ENCODE results near the gene ANP32A.
A peak's percentile ranks its signal among the peaks of the same experiment; 100 is the strongest.
"Not testable (repeated sequence)": the region's sequence is repeated elsewhere in the genome, so short reads cannot be mapped to it uniquely, and the experiment has no call there.

Gene ANP32A

GRCh38 chr15:68820295-68821189, at the start of gene ANP32A:
TSS of gene ANP32A (minus strand) at chr15:68820895. CDS start at chr15:68820751, 144 bp downstream.
- H3K4me1 ChIP-seq (ENCODE audit: control insufficient read depth, insufficient read depth, low read length): peaks cover 14% of the 10 kb centered on the region
- H3K36me3 ChIP-seq (ENCODE audit: control insufficient read depth, insufficient read depth, low read length): no peaks in the 10 kb centered on the region
- H3K27ac ChIP-seq (ENCODE audit: low read depth, low read length): peak within 1 kb of the TSS; percentile 96
- no peaks in the 10 kb centered on the region for H3K27me3 ChIP-seq (ENCODE audit: control insufficient read depth, insufficient read depth, low read length)
- peak within 1 kb of the TSS; percentile 96 for H3K4me3 ChIP-seq (ENCODE audit: low read length)
- H3K9ac ChIP-seq (ENCODE audit: low read length): peak within 1 kb of the TSS; percentile 82

DNA sequence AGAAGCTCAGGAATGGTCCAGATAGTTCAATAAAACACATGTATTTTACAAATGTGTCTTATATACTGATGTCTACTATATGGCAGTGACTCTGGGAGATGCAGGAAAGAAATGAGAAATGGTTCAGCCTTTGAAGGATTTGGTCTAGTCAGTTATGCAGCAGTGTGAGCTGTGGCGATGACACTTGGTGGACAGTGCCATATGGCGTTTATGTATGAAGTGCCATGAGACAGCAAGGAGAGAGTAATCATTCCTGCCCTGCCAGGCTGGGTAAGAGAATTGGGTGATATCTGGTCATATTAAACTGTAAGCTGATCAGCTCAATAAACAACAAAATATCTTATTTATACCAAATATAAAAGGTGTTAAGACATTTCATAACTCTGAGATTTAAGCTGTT, 47.6 kb upstream of the ANP32A start:
- Histone ChIP-seq H3K36me3 (ENCODE audit: control insufficient read depth, insufficient read depth, low read length) (no peaks in the 10 kb centered on the region), H3K9ac (ENCODE audit: low read length) (no peak overlapping the region), H3K27me3 (ENCODE audit: control insufficient read depth, insufficient read depth, low read length) (no peaks in the 10 kb centered on the region)

DNA sequence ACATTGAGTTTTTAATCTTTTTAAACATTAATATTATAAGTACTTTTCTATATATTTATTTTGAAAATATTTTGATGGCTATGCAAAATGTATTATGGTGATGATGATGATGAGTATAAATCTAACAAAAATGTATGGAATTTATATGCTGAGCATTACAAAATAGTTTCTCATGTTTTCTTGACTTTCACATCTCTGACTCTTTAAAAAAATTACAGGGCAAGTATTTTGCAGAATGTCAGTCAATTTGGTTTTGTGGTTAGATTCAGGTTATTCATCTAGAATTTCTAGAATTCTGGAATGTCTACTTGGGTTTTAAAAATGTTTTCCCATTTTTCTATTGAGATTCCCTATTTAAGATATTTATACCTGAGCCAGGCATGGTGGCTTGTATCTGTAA, 41.7 kb upstream of the ANP32A start:
- Histone ChIP-seq H3K9ac (ENCODE audit: low read length) (no peak overlapping the region), H3K27ac (ENCODE audit: low read depth, low read length) (no peak overlapping the region), H3K4me3 (ENCODE audit: low read length) (no peak overlapping the region), H3K36me3 (ENCODE audit: control insufficient read depth, insufficient read depth, low read length) (no peaks in the 10 kb centered on the region), H3K27me3 (ENCODE audit: control insufficient read depth, insufficient read depth, low read length) (no peaks in the 10 kb centered on the region), H3K4me1 (ENCODE audit: control insufficient read depth, insufficient read depth, low read length) (no peaks in the 10 kb centered on the region)

More for the DNA sequence above, 47.6 kb upstream of the ANP32A start:
- no peak overlapping the region for H3K4me3 ChIP-seq (ENCODE audit: low read length)
- no peaks in the 10 kb centered on the region for H3K4me1 ChIP-seq (ENCODE audit: control insufficient read depth, insufficient read depth, low read length)
- H3K27ac ChIP-seq (ENCODE audit: low read depth, low read length): no peak overlapping the region

DNA sequence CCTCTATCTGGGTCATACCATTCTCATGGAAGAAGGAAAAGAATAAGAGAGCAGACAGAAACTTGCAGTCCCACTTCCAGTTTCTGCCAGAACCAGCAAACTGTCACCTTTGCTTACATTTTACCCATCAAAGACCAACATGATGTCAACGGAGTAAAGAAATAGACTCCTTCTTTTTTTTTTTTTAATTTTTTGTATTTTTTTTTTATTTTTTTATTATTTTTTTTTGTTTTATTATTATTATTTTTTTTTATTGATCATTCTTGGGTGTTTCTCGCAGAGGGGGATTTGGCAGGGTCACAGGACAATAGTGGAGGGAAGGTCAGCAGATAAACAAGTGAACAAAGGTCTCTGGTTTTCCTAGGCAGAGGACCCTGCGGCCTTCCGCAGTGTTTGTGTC, 38.0 kb upstream of the ANP32A start:
- not testable (repeated sequence) for H3K4me3 ChIP-seq (ENCODE audit: low read length); H3K36me3 ChIP-seq (ENCODE audit: control insufficient read depth, insufficient read depth, low read length); H3K27ac ChIP-seq (ENCODE audit: low read depth, low read length); H3K4me1 ChIP-seq (ENCODE audit: control insufficient read depth, insufficient read depth, low read length); H3K9ac ChIP-seq (ENCODE audit: low read length); H3K27me3 ChIP-seq (ENCODE audit: control insufficient read depth, insufficient read depth, low read length)

- not testable (repeated sequence) for H3K36me3 ChIP-seq (ENCODE audit: control insufficient read depth, insufficient read depth, low read length); H3K9ac ChIP-seq (ENCODE audit: low read length); H3K4me3 ChIP-seq (ENCODE audit: low read length); H3K4me1 ChIP-seq (ENCODE audit: control insufficient read depth, insufficient read depth, low read length); H3K27ac ChIP-seq (ENCODE audit: low read depth, low read length); H3K27me3 ChIP-seq (ENCODE audit: control insufficient read depth, insufficient read depth, low read length)
These were observed 36.7 kb upstream of the ANP32A start for GRCh38 chr15:68857443-68857842.

- no peaks in the 10 kb centered on the region for H3K36me3 ChIP-seq (ENCODE audit: control insufficient read depth, insufficient read depth, low read length)
These were observed 31.8 kb upstream of the ANP32A start for GRCh38 chr15:68852461-68852860.

GRCh38 chr15:68851971-68852370, 31.3 kb upstream of the ANP32A start:
- no peak overlapping the region for H3K27ac ChIP-seq (ENCODE audit: low read depth, low read length)
- no peak overlapping the region for H3K4me3 ChIP-seq (ENCODE audit: low read length)
- H3K27me3 ChIP-seq (ENCODE audit: control insufficient read depth, insufficient read depth, low read length): no peaks in the 10 kb centered on the region
- H3K4me1 ChIP-seq (ENCODE audit: control insufficient read depth, insufficient read depth, low read length): no peaks in the 10 kb centered on the region
- no peak overlapping the region for H3K9ac ChIP-seq (ENCODE audit: low read length)
- no peaks in the 10 kb centered on the region for H3K36me3 ChIP-seq (ENCODE audit: control insufficient read depth, insufficient read depth, low read length)

More at GRCh38 chr15:68852461-68852860, 31.8 kb upstream of the ANP32A start:
- no peaks in the 10 kb centered on the region for H3K4me1 ChIP-seq (ENCODE audit: control insufficient read depth, insufficient read depth, low read length)
- H3K4me3 ChIP-seq (ENCODE audit: low read length): no peak overlapping the region
- no peak overlapping the region for H3K27ac ChIP-seq (ENCODE audit: low read depth, low read length)
- no peaks in the 10 kb centered on the region for H3K27me3 ChIP-seq (ENCODE audit: control insufficient read depth, insufficient read depth, low read length)
- no peak overlapping the region for H3K9ac ChIP-seq (ENCODE audit: low read length)

DNA sequence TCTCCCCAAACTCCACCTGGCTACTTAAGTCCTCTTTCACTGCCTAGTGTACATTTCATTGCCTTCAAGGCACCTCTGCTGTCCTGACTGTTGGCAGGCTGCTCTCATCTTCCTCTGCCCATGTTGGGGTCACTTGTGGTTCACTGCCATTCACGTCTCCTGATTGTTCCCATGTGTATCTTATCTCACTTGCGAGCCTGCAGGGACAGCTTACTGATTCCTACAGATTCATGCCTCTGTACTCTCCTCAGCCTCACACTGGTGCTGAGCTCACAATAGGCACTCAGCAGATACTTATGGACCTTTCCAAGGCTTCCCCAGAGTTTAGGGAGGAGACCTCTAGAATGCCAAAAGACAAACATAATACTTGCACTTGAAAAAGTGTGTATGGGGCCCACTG, 28.8 kb upstream of the ANP32A start:
- Histone ChIP-seq H3K27me3 (ENCODE audit: control insufficient read depth, insufficient read depth, low read length) (peaks cover 3% of the 10 kb centered on the region), H3K36me3 (ENCODE audit: control insufficient read depth, insufficient read depth, low read length) (no peaks in the 10 kb centered on the region), H3K4me1 (ENCODE audit: control insufficient read depth, insufficient read depth, low read length) (no peaks in the 10 kb centered on the region), H3K4me3 (ENCODE audit: low read length) (no peak overlapping the region), H3K27ac (ENCODE audit: low read depth, low read length) (no peak overlapping the region), H3K9ac (ENCODE audit: low read length) (no peak overlapping the region)

DNA sequence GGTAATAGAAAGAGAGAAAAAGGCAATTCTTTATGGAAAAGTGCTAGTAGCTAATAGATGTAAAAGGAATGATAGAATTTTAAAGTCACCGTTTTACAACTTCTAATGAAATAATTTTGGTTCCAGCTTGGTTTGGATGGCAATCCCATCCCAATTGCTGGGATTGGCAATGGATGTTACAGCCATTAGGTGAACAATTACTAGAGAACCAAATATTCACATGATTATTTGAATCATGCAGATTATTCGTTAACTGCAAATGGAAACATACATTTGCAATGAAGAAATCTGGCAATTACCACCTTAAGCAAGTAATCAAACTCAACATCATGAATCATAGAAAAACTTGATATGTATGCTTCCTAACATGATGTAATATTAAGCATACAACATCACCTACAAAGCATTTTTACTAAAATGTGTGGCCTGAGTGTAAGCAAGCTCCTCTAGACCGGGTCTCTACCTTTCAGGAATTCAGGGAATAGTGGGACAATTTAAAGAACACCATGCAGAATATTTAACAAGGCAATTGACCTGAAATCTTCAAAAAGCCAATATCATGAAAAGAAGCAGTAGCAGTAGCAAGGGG, 26.2 kb upstream of the ANP32A start:
- no peak overlapping the region for H3K27ac ChIP-seq (ENCODE audit: low read depth, low read length)
- no peak overlapping the region for H3K4me3 ChIP-seq (ENCODE audit: low read length)
- H3K4me1 ChIP-seq (ENCODE audit: control insufficient read depth, insufficient read depth, low read length): no peaks in the 10 kb centered on the region
- no peak overlapping the region for H3K9ac ChIP-seq (ENCODE audit: low read length)
- peaks cover 11% of the 10 kb centered on the region for H3K27me3 ChIP-seq (ENCODE audit: control insufficient read depth, insufficient read depth, low read length)
- H3K36me3 ChIP-seq (ENCODE audit: control insufficient read depth, insufficient read depth, low read length): no peaks in the 10 kb centered on the region

GRCh38 chr15:68844856-68845550, 24.3 kb upstream of the ANP32A start:
- Histone ChIP-seq H3K27me3 (ENCODE audit: control insufficient read depth, insufficient read depth, low read length) (peaks cover 11% of the 10 kb centered on the region), H3K4me1 (ENCODE audit: control insufficient read depth, insufficient read depth, low read length) (no peaks in the 10 kb centered on the region), H3K36me3 (ENCODE audit: control insufficient read depth, insufficient read depth, low read length) (no peaks in the 10 kb centered on the region), H3K9ac (ENCODE audit: low read length) (no peak overlapping the region), H3K27ac (ENCODE audit: low read depth, low read length) (no peak overlapping the region), H3K4me3 (ENCODE audit: low read length) (no peak overlapping the region)

DNA sequence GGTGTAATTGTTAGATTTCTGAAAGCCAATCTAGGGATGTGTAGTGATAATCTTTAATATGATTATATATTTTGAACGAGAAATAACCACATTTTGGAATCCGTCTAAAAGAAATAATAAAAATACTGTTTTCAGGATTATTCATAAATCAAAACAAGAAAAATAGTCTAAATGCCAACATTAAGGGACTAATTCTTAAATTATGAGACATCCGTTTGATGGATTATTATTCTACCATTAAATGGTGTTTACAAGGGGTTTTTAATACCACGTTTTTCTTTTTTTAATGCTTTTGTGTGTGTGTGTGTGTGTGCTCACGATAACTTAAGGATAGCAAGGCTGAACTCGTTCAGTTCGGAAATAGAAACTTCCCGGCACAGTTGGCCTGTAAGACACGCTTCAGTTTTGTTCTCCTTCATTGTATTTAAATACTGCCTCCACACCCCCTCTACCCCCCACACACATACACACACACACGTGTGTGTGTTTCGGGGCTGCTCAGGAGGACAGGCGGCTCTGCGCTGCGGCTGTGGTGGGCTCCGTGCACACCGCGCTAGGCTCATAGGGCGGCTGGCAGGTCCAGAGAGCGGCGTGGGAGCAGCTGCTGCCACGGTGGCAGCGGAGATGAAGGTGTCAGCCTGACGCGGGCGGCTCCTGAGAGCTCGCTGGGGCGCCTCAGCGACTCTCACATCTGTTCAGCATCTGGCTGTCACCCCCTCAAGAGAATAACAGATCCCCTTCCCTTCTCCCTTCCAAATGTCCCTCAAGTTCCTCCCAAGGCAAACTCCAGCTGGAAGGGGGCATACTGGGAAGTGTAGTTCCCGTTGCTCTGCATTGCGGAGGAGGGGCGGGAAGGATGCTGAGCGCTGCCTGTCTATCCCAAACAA, 23.0 kb upstream of the ANP32A start:
- peak overlapping the region; percentile 62 for H3K4me3 ChIP-seq (ENCODE audit: low read length)
- no peaks in the 10 kb centered on the region for H3K36me3 ChIP-seq (ENCODE audit: control insufficient read depth, insufficient read depth, low read length)
- H3K27ac ChIP-seq (ENCODE audit: low read depth, low read length): no peak overlapping the region
- H3K27me3 ChIP-seq (ENCODE audit: control insufficient read depth, insufficient read depth, low read length): peaks cover 14% of the 10 kb centered on the region
- no peak overlapping the region for H3K9ac ChIP-seq (ENCODE audit: low read length)
- H3K4me1 ChIP-seq (ENCODE audit: control insufficient read depth, insufficient read depth, low read length): no peaks in the 10 kb centered on the region

GRCh38 chr15:68842958-68843357, 22.3 kb upstream of the ANP32A start:
- Histone ChIP-seq H3K27me3 (ENCODE audit: control insufficient read depth, insufficient read depth, low read length) (peaks cover 14% of the 10 kb centered on the region), H3K9ac (ENCODE audit: low read length) (no peak overlapping the region), H3K27ac (ENCODE audit: low read depth, low read length) (no peak overlapping the region), H3K36me3 (ENCODE audit: control insufficient read depth, insufficient read depth, low read length) (no peaks in the 10 kb centered on the region), H3K4me3 (ENCODE audit: low read length) (no peak overlapping the region), H3K4me1 (ENCODE audit: control insufficient read depth, insufficient read depth, low read length) (no peaks in the 10 kb centered on the region)

Measured in rectal smooth muscle tissue (tissue), 1 donor.